OCI-LY3 (cell line): ENCODE results near the gene NR3C1.

Source experiments
- H2AFZ ChIP-seq: fragments of 200-600, 300-600 bp; shearing (Covaris generic); 2 replicates; pipeline ENCODE4 v1.6.0; 2014; ENCODE audit warnings: antibody characterized with exemption, low read depth, low read length
- H3K27ac ChIP-seq: fragments of 200-600, 300-600 bp; sonication (generic); 2 replicates; pipeline ENCODE4 v1.5.1; 2014; ENCODE audit warnings: mild to moderate bottlenecking, low read length, moderate library complexity, mixed read lengths
- H3K27me3 ChIP-seq: fragments of 200-600, 300-600 bp; sonication (generic); 2 replicates; pipeline ENCODE4 v1.6.1; 2014; ENCODE audit warnings: low read depth, low read length, mixed read lengths
- H3K36me3 ChIP-seq: fragments of 200-600, 300-600 bp; sonication (generic); replicated peaks from 2 replicates; pipeline ENCODE3; 2014; ENCODE audit warnings: low read depth, low read length, mixed read lengths
- H3K4me1 ChIP-seq: fragments of 300-600, 200-600 bp; sonication (generic); 2 replicates; pipeline ENCODE4 v1.6.1; 2014; ENCODE audit warnings: low read length, mixed read lengths
- H3K4me2 ChIP-seq: fragments of 200-600, 300-600 bp; sonication (generic); 2 replicates; pipeline ENCODE4 v1.6.1; 2014; ENCODE audit warnings: low read length, mixed read lengths
- H3K4me3 ChIP-seq: fragments of 300-600, 200-600 bp; sonication (generic); 2 replicates; pipeline ENCODE4 v1.5.1; 2014; ENCODE audit warnings: antibody characterized with exemption, mild to moderate bottlenecking, low read length, moderate library complexity
- H3K79me2 ChIP-seq: fragments of 300-600, 200-600 bp; shearing (Covaris generic); 2 replicates; pipeline ENCODE4 v1.6.1; 2014; ENCODE audit warnings: mild to moderate bottlenecking, low read length, mixed read lengths
- H3K9ac ChIP-seq: fragments of 300-600, 200-600 bp; shearing (Covaris generic); 2 replicates; pipeline ENCODE4 v1.6.0; 2014; ENCODE audit warnings: mild to moderate bottlenecking, low read length, moderate library complexity
- H3K9me3 ChIP-seq: fragments of 200-600, 300-600 bp; shearing (Covaris generic); 2 replicates; pipeline ENCODE4 v1.6.1; 2014; ENCODE audit warnings: low read length, mixed read lengths; ENCODE audit not compliant: insufficient read depth
- H4K20me1 ChIP-seq: fragments of 200-600, 300-600 bp; sonication (generic); 2 replicates; pipeline ENCODE4 v1.6.1; 2016; ENCODE audit warnings: low read length, mixed read lengths; ENCODE audit not compliant: insufficient read depth
- CTCF ChIP-seq: fragments of 200-600, 300-600 bp; sonication (generic); IDR thresholded peaks from 2 replicates; pipeline ENCODE4 v1.5.1; 2014; ENCODE audit warnings: antibody characterized with exemption, low read length, low read depth
- EZH2phosphoT487 ChIP-seq: fragments of 200-600 bp; shearing (Covaris generic); IDR thresholded peaks from 2 replicates; pipeline ENCODE4 v1.6.1; 2018; ENCODE audit warnings: antibody characterized with exemption, mixed run types, low read depth

NR3C1 gene

GRCh38 chr5:143440448-143441115, 37.1 kb upstream of the NR3C1 start:
- no peaks in the 10 kb centered on the region for H4K20me1 ChIP-seq
- H2AFZ ChIP-seq, result no peak overlapping the region
- no peaks in the 10 kb centered on the region for H3K79me2 ChIP-seq
- H3K9ac ChIP-seq, result no peak overlapping the region
- H3K4me3 ChIP-seq, result no peak overlapping the region
- H3K27me3 ChIP-seq, result no peaks in the 10 kb centered on the region
- TF ChIP-seq CTCF, result no peak
- no peak for TF ChIP-seq EZH2phosphoT487
- H3K9me3 ChIP-seq, result no peaks in the 10 kb centered on the region
- no peak overlapping the region for H3K4me2 ChIP-seq
- peaks cover 35% of the 10 kb centered on the region for H3K4me1 ChIP-seq
- H3K27ac ChIP-seq, result no peak overlapping the region
- H3K36me3 ChIP-seq, result no peaks in the 10 kb centered on the region

- peaks cover 11% of the 10 kb centered on the region; the same call in 1 of the 2 replicates for H3K79me2 ChIP-seq
- no peak overlapping the region for H3K9ac ChIP-seq
- H3K4me2 ChIP-seq, result no peak overlapping the region
- no peaks in the 10 kb centered on the region for H3K36me3 ChIP-seq
- H3K9me3 ChIP-seq, result no peaks in the 10 kb centered on the region
- H3K4me3 ChIP-seq, result no peak overlapping the region
- peaks cover 53% of the 10 kb centered on the region for H3K4me1 ChIP-seq
- H2AFZ ChIP-seq, result no peak overlapping the region
- H3K27me3 ChIP-seq, result no peaks in the 10 kb centered on the region
- no peaks in the 10 kb centered on the region for H4K20me1 ChIP-seq
- no peak overlapping the region for H3K27ac ChIP-seq
- TF ChIP-seq EZH2phosphoT487, result no peak
- TF ChIP-seq CTCF, result no peak
Measured at GRCh38 chr5:143437666-143438273, 34.3 kb upstream of the NR3C1 start.

- H3K36me3 ChIP-seq, result no peaks in the 10 kb centered on the region
Measured at GRCh38 chr5:143436871-143437270, 33.4 kb upstream of the NR3C1 start.

More at GRCh38 chr5:143436871-143437270, 33.4 kb upstream of the NR3C1 start:
- no peak overlapping the region for H3K4me3 ChIP-seq
- H3K27me3 ChIP-seq, result no peaks in the 10 kb centered on the region
- H3K27ac ChIP-seq, result no peak overlapping the region
- TF ChIP-seq EZH2phosphoT487, result no peak
- TF ChIP-seq CTCF, result no peak
- no peaks in the 10 kb centered on the region for H3K9me3 ChIP-seq
- peak overlapping the region; percentile 77 for H3K4me2 ChIP-seq
- peaks cover 20% of the 10 kb centered on the region for H3K79me2 ChIP-seq
- no peak overlapping the region for H2AFZ ChIP-seq
- H4K20me1 ChIP-seq, result no peaks in the 10 kb centered on the region
- H3K9ac ChIP-seq, result no peak overlapping the region
- H3K4me1 ChIP-seq, result peaks cover 62% of the 10 kb centered on the region
